ENCODE measurements around the gene OR4F6. TPM values are rescaled to one million over a fixed set of nuclear protein-coding genes. Genes with fewer than 3 reads are reported as not detected.

The OR4F6 gene
- total and polyA plus RNA-seq, 2 of the 13 experiments (the other 11 are each of a cell fraction or from before 2014, with no cell fraction given), result not detected

DNA sequence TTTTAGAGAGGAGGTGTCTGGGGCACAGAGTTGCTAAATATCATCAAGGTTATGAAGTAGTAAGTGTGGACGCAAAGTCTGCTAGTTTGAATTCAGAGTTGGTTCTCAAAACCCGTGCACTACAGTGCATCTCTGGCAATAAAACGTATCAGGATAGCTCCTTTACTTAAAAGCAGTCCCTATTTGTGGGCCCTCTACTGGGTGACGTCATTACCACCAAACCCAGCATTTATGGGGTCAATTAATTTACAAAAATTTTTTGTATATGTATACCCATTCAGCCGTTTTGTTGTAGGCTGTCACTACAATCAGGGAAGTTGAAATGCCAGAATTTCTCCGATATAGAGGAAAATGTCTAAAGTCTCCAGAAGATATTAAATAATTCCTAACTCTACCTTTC is 17.5 kb downstream of the OR4F6 start (continued):
- no peak for TF ChIP-seq PITX1 (CRISPR knock-in tag; IDR thresholded peaks at IDR 0.05)
- no peak for TF ChIP-seq HDAC6 (IDR thresholded peaks at IDR 0.05; ENCODE audit: low read depth, low read length)
- no peak for TF ChIP-seq HES4 (CRISPR knock-in tag; IDR thresholded peaks at IDR 0.05; ENCODE audit: borderline replicate concordance)
- no peak for TF ChIP-seq KLF11 (CRISPR knock-in tag; IDR thresholded peaks at IDR 0.05)

DNA sequence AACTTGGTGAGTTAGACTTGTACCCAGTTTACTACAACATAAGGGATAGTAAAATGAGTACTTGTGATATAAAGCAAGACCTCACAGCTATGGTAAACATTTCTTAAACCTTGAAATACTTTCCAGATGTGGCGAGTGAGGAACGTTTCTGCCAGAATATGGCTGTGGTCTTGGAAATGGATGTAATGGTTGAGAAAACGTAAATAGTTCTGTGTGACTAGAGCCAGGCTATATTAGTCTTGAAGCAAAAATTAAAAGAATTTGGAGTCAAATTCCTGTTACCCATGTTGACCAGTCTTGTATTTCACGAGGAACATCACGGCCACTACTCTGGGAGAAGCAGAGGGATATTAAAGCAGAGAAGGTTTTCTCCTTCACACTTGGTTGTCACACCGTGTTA is 23.9 kb downstream of the OR4F6 start:
- DNase-seq (ENCODE audit: low spot score) (no peak), ATAC-seq (no peak), FAIRE-seq (no peak)
- H2AFZ ChIP-seq (ENCODE audit: low read length), result no peak overlapping the region
- no peak for TF ChIP-seq ZIK1 (CRISPR knock-in tag; IDR thresholded peaks at IDR 0.05; ENCODE audit: borderline replicate concordance, low read depth)
- no peak for TF ChIP-seq NCOA5 (CRISPR knock-in tag; IDR thresholded peaks at IDR 0.05)
- TF ChIP-seq, protein P1, sequence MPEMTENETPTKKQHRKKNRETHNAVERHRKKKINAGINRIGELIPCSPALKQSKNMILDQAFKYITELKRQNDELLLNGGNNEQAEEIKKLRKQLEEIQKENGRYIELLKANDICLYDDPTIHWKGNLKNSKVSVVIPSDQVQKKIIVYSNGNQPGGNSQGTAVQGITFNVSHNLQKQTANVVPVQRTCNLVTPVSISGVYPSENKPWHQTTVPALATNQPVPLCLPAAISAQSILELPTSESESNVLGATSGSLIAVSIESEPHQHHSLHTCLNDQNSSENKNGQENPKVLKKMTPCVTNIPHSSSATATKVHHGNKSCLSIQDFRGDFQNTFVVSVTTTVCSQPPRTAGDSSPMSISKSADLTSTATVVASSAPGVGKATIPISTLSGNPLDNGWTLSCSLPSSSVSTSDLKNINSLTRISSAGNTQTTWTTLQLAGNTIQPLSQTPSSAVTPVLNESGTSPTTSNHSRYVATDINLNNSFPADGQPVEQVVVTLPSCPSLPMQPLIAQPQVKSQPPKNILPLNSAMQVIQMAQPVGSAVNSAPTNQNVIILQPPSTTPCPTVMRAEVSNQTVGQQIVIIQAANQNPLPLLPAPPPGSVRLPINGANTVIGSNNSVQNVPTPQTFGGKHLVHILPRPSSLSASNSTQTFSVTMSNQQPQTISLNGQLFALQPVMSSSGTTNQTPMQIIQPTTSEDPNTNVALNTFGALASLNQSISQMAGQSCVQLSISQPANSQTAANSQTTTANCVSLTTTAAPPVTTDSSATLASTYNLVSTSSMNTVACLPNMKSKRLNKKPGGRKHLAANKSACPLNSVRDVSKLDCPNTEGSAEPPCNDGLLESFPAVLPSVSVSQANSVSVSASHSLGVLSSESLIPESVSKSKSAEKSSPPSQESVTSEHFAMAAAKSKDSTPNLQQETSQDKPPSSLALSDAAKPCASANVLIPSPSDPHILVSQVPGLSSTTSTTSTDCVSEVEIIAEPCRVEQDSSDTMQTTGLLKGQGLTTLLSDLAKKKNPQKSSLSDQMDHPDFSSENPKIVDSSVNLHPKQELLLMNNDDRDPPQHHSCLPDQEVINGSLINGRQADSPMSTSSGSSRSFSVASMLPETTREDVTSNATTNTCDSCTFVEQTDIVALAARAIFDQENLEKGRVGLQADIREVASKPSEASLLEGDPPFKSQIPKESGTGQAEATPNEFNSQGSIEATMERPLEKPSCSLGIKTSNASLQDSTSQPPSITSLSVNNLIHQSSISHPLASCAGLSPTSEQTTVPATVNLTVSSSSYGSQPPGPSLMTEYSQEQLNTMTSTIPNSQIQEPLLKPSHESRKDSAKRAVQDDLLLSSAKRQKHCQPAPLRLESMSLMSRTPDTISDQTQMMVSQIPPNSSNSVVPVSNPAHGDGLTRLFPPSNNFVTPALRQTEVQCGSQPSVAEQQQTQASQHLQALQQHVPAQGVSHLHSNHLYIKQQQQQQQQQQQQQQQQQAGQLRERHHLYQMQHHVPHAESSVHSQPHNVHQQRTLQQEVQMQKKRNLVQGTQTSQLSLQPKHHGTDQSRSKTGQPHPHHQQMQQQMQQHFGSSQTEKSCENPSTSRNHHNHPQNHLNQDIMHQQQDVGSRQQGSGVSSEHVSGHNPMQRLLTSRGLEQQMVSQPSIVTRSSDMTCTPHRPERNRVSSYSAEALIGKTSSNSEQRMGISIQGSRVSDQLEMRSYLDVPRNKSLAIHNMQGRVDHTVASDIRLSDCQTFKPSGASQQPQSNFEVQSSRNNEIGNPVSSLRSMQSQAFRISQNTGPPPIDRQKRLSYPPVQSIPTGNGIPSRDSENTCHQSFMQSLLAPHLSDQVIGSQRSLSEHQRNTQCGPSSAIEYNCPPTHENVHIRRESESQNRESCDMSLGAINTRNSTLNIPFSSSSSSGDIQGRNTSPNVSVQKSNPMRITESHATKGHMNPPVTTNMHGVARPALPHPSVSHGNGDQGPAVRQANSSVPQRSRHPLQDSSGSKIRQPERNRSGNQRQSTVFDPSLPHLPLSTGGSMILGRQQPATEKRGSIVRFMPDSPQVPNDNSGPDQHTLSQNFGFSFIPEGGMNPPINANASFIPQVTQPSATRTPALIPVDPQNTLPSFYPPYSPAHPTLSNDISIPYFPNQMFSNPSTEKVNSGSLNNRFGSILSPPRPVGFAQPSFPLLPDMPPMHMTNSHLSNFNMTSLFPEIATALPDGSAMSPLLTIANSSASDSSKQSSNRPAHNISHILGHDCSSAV (CRISPR knock-in tag; IDR thresholded peaks at IDR 0.05; ENCODE audit: borderline replicate concordance), result no peak
- WGBS (ENCODE audit: low lambda C conversion rate), result 3% methylated on average over 6 of the region's 6 CpGs
- BruUV-seq (replicated peaks), result no TSS peak
- POLR2A ChIA-PET, result no interaction called here
- no peak overlapping the region for H3K9ac ChIP-seq (ENCODE audit: insufficient read depth, low read depth, low read length)
- no peak overlapping the region for H3K4me2 ChIP-seq (ENCODE audit: low read depth, low read length)
- CTCF ChIA-PET (ENCODE audit: low intra/inter-chr PET ratio, low total read pairs), result no interaction called here
- H3K9me3 ChIP-seq (ENCODE audit: low read length), result no peaks in the 10 kb centered on the region
- H3K4me3 ChIP-seq (replicated peaks in 1 of 3; ENCODE audit: insufficient read depth in 1 of 3, low read depth in 2 of 3, low read length in 3 of 3), result no peak overlapping the region
- H3K27me3 ChIP-seq (ENCODE audit: control insufficient read depth in 1 of 2, insufficient read depth in 2 of 2, low read length in 2 of 2), result peaks cover 0 to 11% of the 10 kb centered on the region in 2 experiments; a peak in 3 of 5 replicates
- no peaks in the 10 kb centered on the region for H3K4me1 ChIP-seq (ENCODE audit: insufficient read depth, low read length)
- intact Hi-C loops (cut with micrococcal nuclease; ENCODE audit: unreplicated experiment), result no loop called here
- in situ Hi-C loops (cut with HindIII; ENCODE audit: extremely low pct_ligation_motif_present, low pct_unique_long_range_greater_than_20kb), result no loop called here
- H3K27ac ChIP-seq (ENCODE audit: extremely low read length, insufficient read depth, low read length), result no peak overlapping the region
- H4K20me1 ChIP-seq (ENCODE audit: insufficient read depth, low read length), result no peaks in the 10 kb centered on the region
- no peaks in the 10 kb centered on the region for H3K36me3 ChIP-seq (replicated peaks in 1 of 2; ENCODE audit: control insufficient read depth in 1 of 2, insufficient read depth in 2 of 2, low read length in 2 of 2)
- H3K79me2 ChIP-seq (ENCODE audit: insufficient read depth, low read length), result no peaks in the 10 kb centered on the region
